HG03039 (cell line): ENCODE data around the gene CNNM1.

Experiments
- ATAC-seq: cut with Tn5 transposase; IDR thresholded peaks from one replicate; pipeline ENCODE4 v1.9.1; 2021; ENCODE audit warnings: mild to moderate bottlenecking, moderate library complexity; ENCODE audit not compliant: unreplicated experiment

The CNNM1 gene

GRCh38 chr10:99329304-99329553 is at the start of gene CNNM1:
CNNM1 (plus strand) TSS chr10:99329356; CDS start chr10:99329388, 32 bp downstream.
- ATAC-seq: no peak

GRCh38 chr10:99279626-99280111 is 49.5 kb upstream of the CNNM1 start:
- no peak for ATAC-seq

GRCh38 chr10:99280472-99280871 is 48.7 kb upstream of the CNNM1 start:
- peak; percentile 83 for ATAC-seq

- no peak for ATAC-seq
Measured at GRCh38 chr10:99285881-99286280, 43.3 kb upstream of the CNNM1 start.

GRCh38 chr10:99290306-99290705 is 38.9 kb upstream of the CNNM1 start:
- ATAC-seq: no peak

- ATAC-seq: no peak
Measured at GRCh38 chr10:99292159-99292558, 37.0 kb upstream of the CNNM1 start.

- no peak for ATAC-seq
Measured at GRCh38 chr10:99296605-99297004, 32.6 kb upstream of the CNNM1 start.

- ATAC-seq: no peak
Measured at GRCh38 chr10:99297033-99297432, 32.1 kb upstream of the CNNM1 start.

- no peak for ATAC-seq
Measured at GRCh38 chr10:99303899-99304861, 25.0 kb upstream of the CNNM1 start.

GRCh38 chr10:99304862-99305229 is 24.3 kb upstream of the CNNM1 start:
- no peak for ATAC-seq

- ATAC-seq: no peak
Measured at GRCh38 chr10:99312501-99312900, 16.7 kb upstream of the CNNM1 start.

GRCh38 chr10:99315853-99316252 is 13.3 kb upstream of the CNNM1 start:
- ATAC-seq: no peak

- ATAC-seq: no peak
Measured at GRCh38 chr10:99316374-99316773, 12.8 kb upstream of the CNNM1 start.

- ATAC-seq: no peak
Measured at GRCh38 chr10:99318048-99318447, 11.1 kb upstream of the CNNM1 start.

- ATAC-seq: no peak
Measured at GRCh38 chr10:99318475-99318874, 10.7 kb upstream of the CNNM1 start.

- no peak for ATAC-seq
Measured at GRCh38 chr10:99325281-99325680, 3.9 kb upstream of the CNNM1 start.

GRCh38 chr10:99326871-99327270 is 2.3 kb upstream of the CNNM1 start:
- ATAC-seq: no peak

GRCh38 chr10:99328579-99329303 is 415 bp upstream of the CNNM1 start:
- ATAC-seq: no peak

GRCh38 chr10:99329554-99330346 is 594 bp downstream of the CNNM1 start:
- ATAC-seq: no peak

GRCh38 chr10:99330347-99330924 is 1.3 kb downstream of the CNNM1 start:
- no peak for ATAC-seq

GRCh38 chr10:99331207-99331803 is 2.1 kb downstream of the CNNM1 start:
- no peak for ATAC-seq
